HepG2 (cell line): ENCODE data around the gene CMC4. TPM values are rescaled to one million over a fixed set of nuclear protein-coding genes. Genes with fewer than 3 reads are reported as not detected.

Experiments used
- ARNT2 ChIP-seq: sonication (generic); formaldehyde crosslinking; IDR thresholded peaks from 2 replicates; pipeline ENCODE4 v1.8.0; 2022; ENCODE audit warnings: mild to moderate bottlenecking, low read depth, missing genetic modification reagents, moderate library complexity
- BRF2 ChIP-seq: sonication (generic); formaldehyde crosslinking; IDR thresholded peaks from 2 replicates; pipeline ENCODE4 v1.8.1; 2022; ENCODE audit warnings: mild to moderate bottlenecking, missing genetic modification reagents
- CBX2 ChIP-seq, 2 experiments: fragments of 200-600 bp in 1 of 2; sonication (generic); formaldehyde crosslinking in 1 of 2; IDR thresholded peaks; 2 replicates each; pipeline versions ENCODE4 v1.7.0 to v1.8.1; 2018 to 2022; ENCODE audit warnings: low read depth in 2 of 2, low read length in 1 of 2, mild to moderate bottlenecking in 1 of 2, missing genetic modification reagents in 1 of 2
- ETV5 ChIP-seq: IDR thresholded peaks from 2 replicates; pipeline ENCODE4 v1.6.1; 2018; ENCODE audit warnings: missing biosample characterization, missing genetic modification reagents, inconsistent platforms, borderline replicate concordance
- HOMEZ ChIP-seq: IDR thresholded peaks from 2 replicates; pipeline ENCODE4 v1.6.1; 2016; ENCODE audit warnings: low read depth
- MEIS2 ChIP-seq: sonication (generic); formaldehyde crosslinking; IDR thresholded peaks from 2 replicates; pipeline ENCODE4 v1.9.0; 2021; ENCODE audit warnings: mild to moderate bottlenecking, missing genetic modification reagents
- MIXL1 ChIP-seq: IDR thresholded peaks from 2 replicates; pipeline ENCODE4 v1.6.1; 2016
- PAWR ChIP-seq: sonication (generic); formaldehyde crosslinking; IDR thresholded peaks from 2 replicates; pipeline ENCODE4 v1.4.0; 2020; ENCODE audit warnings: missing genetic modification reagents, mild to moderate bottlenecking, borderline replicate concordance
- SP1 ChIP-seq, 2 experiments: fragments of 450-650 bp in 1 of 2; sonication (generic) in 1 of 2; formaldehyde crosslinking in 1 of 2; IDR thresholded peaks; 2 replicates each; pipeline versions ENCODE4 v1.4.0 to v1.6.1; 2016 to 2020; ENCODE audit warnings: missing genetic modification reagents in 1 of 2
- TSC22D2 ChIP-seq: sonication (generic); formaldehyde crosslinking; IDR thresholded peaks from 2 replicates; pipeline ENCODE4 v1.5.1; 2020; ENCODE audit warnings: missing genetic modification reagents, mild to moderate bottlenecking, borderline replicate concordance
- ZBTB43 ChIP-seq: sonication (generic); formaldehyde crosslinking; conservative IDR thresholded peaks from 2 replicates; pipeline ENCODE4 v1.4.0; 2020; ENCODE audit warnings: missing genetic modification reagents
- ZFX ChIP-seq: sonication (generic); formaldehyde crosslinking; IDR thresholded peaks from 2 replicates; pipeline ENCODE4 v1.4.0; 2020; ENCODE audit warnings: mild to moderate bottlenecking, low read depth, missing genetic modification reagents, moderate library complexity
- ZNF468 ChIP-seq: sonication (generic); formaldehyde crosslinking; IDR thresholded peaks from 2 replicates; pipeline ENCODE4 v1.8.0; 2022; ENCODE audit warnings: mild to moderate bottlenecking, moderate library complexity, missing genetic modification reagents
- ZNF569 ChIP-seq: sonication (generic); formaldehyde crosslinking; IDR thresholded peaks from 2 replicates; pipeline ENCODE4 v1.5.0; 2020; ENCODE audit warnings: mild to moderate bottlenecking, missing genetic modification reagents, moderate library complexity, borderline replicate concordance
- ZNF674 ChIP-seq: sonication (generic); formaldehyde crosslinking; IDR thresholded peaks from 2 replicates; pipeline ENCODE4 v1.5.0; 2020; ENCODE audit warnings: low read depth, mild to moderate bottlenecking, missing genetic modification reagents
- ZNF704 ChIP-seq: sonication (generic); formaldehyde crosslinking; IDR thresholded peaks from 2 replicates; pipeline ENCODE4 v1.8.1; 2023; ENCODE audit warnings: mild to moderate bottlenecking, inconsistent platforms, moderate library complexity, missing genetic modification reagents, borderline replicate concordance
- ZNF75D ChIP-seq: sonication (generic); formaldehyde crosslinking; IDR thresholded peaks from 2 replicates; pipeline ENCODE4 v1.8.1; 2023; ENCODE audit warnings: missing genetic modification reagents, mild to moderate bottlenecking, borderline replicate concordance
- ZSCAN20 ChIP-seq: sonication (generic); formaldehyde crosslinking; IDR thresholded peaks from 2 replicates; pipeline ENCODE4 v1.4.0; 2020; ENCODE audit warnings: missing genetic modification reagents, mild to moderate bottlenecking, borderline replicate concordance
- polyA plus RNA-seq, 8 experiments: library from polyadenylated mRNA; depleted of rRNA in 3 of 8; stranded (reverse) in 7 of 8; unstranded in 1 of 8; fragments of >200 nt; fragmentation: Illumina TruSeq in 4 of 8; extraction: Trizol in 4 of 8; gene quantifications; 2 replicates each; pipeline versions ENCODE4 v1.2.1 to v1.2.3, GENCODE V29; 2011 to 2016; ENCODE audit warnings: low read depth in 4 of 8, missing spikeins in 1 of 8, mixed read lengths in 1 of 8; ENCODE audit not compliant: insufficient read depth in 1 of 8
- total RNA-seq, 5 experiments: library from RNA; depleted of rRNA; stranded (reverse); fragments of >200 nt; fragmentation: Illumina TruSeq; extraction: Trizol; gene quantifications; 2 replicates each; pipeline ENCODE4 v1.2.3, GENCODE V29; 2016; ENCODE audit warnings: low read depth in 1 of 5

CMC4 gene
- total and polyA plus RNA-seq, 2 of the 13 experiments (the other 11 are each of a cell fraction or from before 2014, with no cell fraction given): 5.6 to 11.5 TPM

GRCh38 chrX:155056877-155057792 is 13.8 kb downstream of the CMC4 start (continued):
- TF ChIP-seq HOMEZ (CRISPR knock-in tag) (0 out of 2 replicates have a peak, but pooled peaks have one; percentile 11), CBX2 (IDR thresholded peaks at IDR 0.05; ENCODE audit: low read depth, low read length) (no peak), CBX2 (CRISPR knock-in tag; IDR thresholded peaks at IDR 0.05; ENCODE audit: low read depth) (no peak), MEIS2 (no peak), ZNF569 (CRISPR knock-in tag) (no peak), ZNF75D (no peak), PAWR (CRISPR knock-in tag) (no peak), TSC22D2 (0 out of 2 replicates have a peak, but pooled peaks have one; percentile 24), MIXL1 (CRISPR knock-in tag) (peak; percentile 55; the same call in 1 of the 2 replicates), ZNF468 (CRISPR knock-in tag) (no peak), ZNF704 (CRISPR knock-in tag) (no peak), SP1 (IDR thresholded peaks at IDR 0.05) (no peak), SP1 (CRISPR knock-in tag; IDR thresholded peaks at IDR 0.05) (no peak), ZNF674 (no peak), ZBTB43 (no peak), ARNT2 (no peak), ZFX (CRISPR knock-in tag) (peak; percentile 37; the same call in 1 of the 2 replicates), BRF2 (CRISPR knock-in tag) (no peak), ZSCAN20 (CRISPR knock-in tag) (no peak), ETV5 (CRISPR knock-in tag) (0 out of 2 replicates have a peak, but pooled peaks have one; percentile 15)
